Globus pallidus (tissue), 1 donor: ENCODE measurements around the gene S100A10.

Experiments used
- DNase-seq: peaks from one replicate; pipeline ENCODE4 v3.0.0-alpha.2; 2015; ENCODE audit warnings: low spot score

The S100A10 gene

GRCh38 chr1:151993734-151994496 lies at the start of gene S100A10:
S100A10 (minus strand) TSS chr1:151993859; CDS start chr1:151986230, 7,629 bp downstream.
- DNase-seq = no peak

- DNase-seq = no peak
Measured at GRCh38 chr1:152042030-152042429, 48.4 kb upstream of the S100A10 start.

GRCh38 chr1:152039886-152040285 lies 46.2 kb upstream of the S100A10 start:
- DNase-seq = no peak

- DNase-seq = no peak
Measured at GRCh38 chr1:152039461-152039860, 45.8 kb upstream of the S100A10 start.

- DNase-seq = no peak
Measured at GRCh38 chr1:152038871-152039270, 45.2 kb upstream of the S100A10 start.

GRCh38 chr1:152036267-152037216 lies 42.9 kb upstream of the S100A10 start, which contains the start of gene S100A11:
S100A11 (minus strand) TSS chr1:152037004; CDS start chr1:152036915, 89 bp downstream.
- DNase-seq = peak; percentile 33

- DNase-seq = no peak
Measured at GRCh38 chr1:152035539-152036266, 42.0 kb upstream of the S100A10 start.

GRCh38 chr1:152034654-152035538 lies 41.2 kb upstream of the S100A10 start:
- no peak for DNase-seq

GRCh38 chr1:152034324-152034653 lies 40.6 kb upstream of the S100A10 start:
- no peak for DNase-seq

- no peak for DNase-seq
Measured at GRCh38 chr1:152029929-152030211, 36.2 kb upstream of the S100A10 start.

- DNase-seq = no peak
Measured at GRCh38 chr1:152029144-152029928, 35.7 kb upstream of the S100A10 start.

- DNase-seq = no peak
Measured at GRCh38 chr1:152026895-152027294, 33.2 kb upstream of the S100A10 start.

GRCh38 chr1:152024223-152024622 lies 30.6 kb upstream of the S100A10 start:
- DNase-seq = no peak

- DNase-seq = no peak
Measured at GRCh38 chr1:152023221-152023620, 29.6 kb upstream of the S100A10 start.

- no peak for DNase-seq
Measured at GRCh38 chr1:152022474-152022873, 28.8 kb upstream of the S100A10 start.

- DNase-seq = no peak
Measured at GRCh38 chr1:152021569-152021968, 27.9 kb upstream of the S100A10 start.

- DNase-seq = no peak
Measured at GRCh38 chr1:152020849-152021248, 27.2 kb upstream of the S100A10 start.

GRCh38 chr1:152018537-152018936 lies 24.9 kb upstream of the S100A10 start:
- DNase-seq = no peak

- no peak for DNase-seq
Measured at GRCh38 chr1:152015766-152016165, 22.1 kb upstream of the S100A10 start.

GRCh38 chr1:152014943-152015342 lies 21.3 kb upstream of the S100A10 start:
- DNase-seq = no peak
